Measurements from ENCODE around the gene NTN4.

- TF ChIP-seq, protein P1, sequence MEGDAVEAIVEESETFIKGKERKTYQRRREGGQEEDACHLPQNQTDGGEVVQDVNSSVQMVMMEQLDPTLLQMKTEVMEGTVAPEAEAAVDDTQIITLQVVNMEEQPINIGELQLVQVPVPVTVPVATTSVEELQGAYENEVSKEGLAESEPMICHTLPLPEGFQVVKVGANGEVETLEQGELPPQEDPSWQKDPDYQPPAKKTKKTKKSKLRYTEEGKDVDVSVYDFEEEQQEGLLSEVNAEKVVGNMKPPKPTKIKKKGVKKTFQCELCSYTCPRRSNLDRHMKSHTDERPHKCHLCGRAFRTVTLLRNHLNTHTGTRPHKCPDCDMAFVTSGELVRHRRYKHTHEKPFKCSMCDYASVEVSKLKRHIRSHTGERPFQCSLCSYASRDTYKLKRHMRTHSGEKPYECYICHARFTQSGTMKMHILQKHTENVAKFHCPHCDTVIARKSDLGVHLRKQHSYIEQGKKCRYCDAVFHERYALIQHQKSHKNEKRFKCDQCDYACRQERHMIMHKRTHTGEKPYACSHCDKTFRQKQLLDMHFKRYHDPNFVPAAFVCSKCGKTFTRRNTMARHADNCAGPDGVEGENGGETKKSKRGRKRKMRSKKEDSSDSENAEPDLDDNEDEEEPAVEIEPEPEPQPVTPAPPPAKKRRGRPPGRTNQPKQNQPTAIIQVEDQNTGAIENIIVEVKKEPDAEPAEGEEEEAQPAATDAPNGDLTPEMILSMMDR (IDR thresholded peaks at IDR 0.05) = no peak
- TF ChIP-seq POLR2AphosphoS5 (IDR thresholded peaks at IDR 0.05) = peak in 1 of 4 donors; percentile 18
These were observed 619 bp upstream of the NTN4 start for GRCh38 chr12:95790917-95791849.
